ENCODE data around the gene ATP6V0D1.

Gene ATP6V0D1

GRCh38 chr16:67483731-67484525 lies 3.0 kb upstream of the ATP6V0D1 start:
- H3K27ac ChIP-seq = no peak overlapping the region
- no peaks in the 10 kb centered on the region for H3K9me3 ChIP-seq (ENCODE audit: low read depth, low read length)
- DNase-seq (ENCODE audit: low read depth, low spot score) = no peak
- no peaks in the 10 kb centered on the region for H3K36me3 ChIP-seq (ENCODE audit: insufficient read depth, low read length)
- no peak overlapping the region for H3K9ac ChIP-seq (ENCODE audit: insufficient read length)
- no peak overlapping the region for H3K4me3 ChIP-seq
- no peak for TF ChIP-seq POLR2AphosphoS5 (IDR thresholded peaks at IDR 0.05; ENCODE audit: borderline replicate concordance, low read depth, low read length)

- H3K9me3 ChIP-seq (ENCODE audit: low read depth, low read length) = no peaks in the 10 kb centered on the region
- H3K27ac ChIP-seq = no peak within 1 kb of the TSS
- peak within 1 kb of the TSS; percentile 85 for H3K9ac ChIP-seq (ENCODE audit: insufficient read length)
Measured at GRCh38 chr16:67483150-67483549, 2.2 kb upstream of the ATP6V0D1 start, which contains the start of gene AGRP. Gene AGRP (minus strand): TSS chr16:67483547. CDS start chr16:67483398, 149 bp downstream.

GRCh38 chr16:67482233-67482924 lies 1.4 kb upstream of the ATP6V0D1 start:
- H3K4me3 ChIP-seq = peak overlapping the region; percentile 86

More at GRCh38 chr16:67483150-67483549, 2.2 kb upstream of the ATP6V0D1 start, which contains the start of gene AGRP:
- Histone ChIP-seq H3K36me3 (ENCODE audit: insufficient read depth, low read length) (no peaks in the 10 kb centered on the region), H3K4me3 (no peak within 1 kb of the TSS)
- no peak for DNase-seq (ENCODE audit: low read depth, low spot score)
- TF ChIP-seq POLR2AphosphoS5 (IDR thresholded peaks at IDR 0.05; ENCODE audit: borderline replicate concordance, low read depth, low read length) (no peak), EZH2 (IDR thresholded peaks at IDR 0.05) (no peak), FOXP2 (optimal IDR thresholded peaks at IDR 0.05; ENCODE audit: control extremely low read depth, extremely low read length, insufficient read depth) (no peak)

GRCh38 chr16:67481561-67482232 lies 740 bp upstream of the ATP6V0D1 start:
- TF ChIP-seq POLR2AphosphoS5 (IDR thresholded peaks at IDR 0.05; ENCODE audit: borderline replicate concordance, low read depth, low read length) (no peak), EZH2 (IDR thresholded peaks at IDR 0.05) (no peak), FOXP2 (optimal IDR thresholded peaks at IDR 0.05; ENCODE audit: control extremely low read depth, extremely low read length, insufficient read depth) (no peak)
- peak overlapping the region; percentile 60; the same call in 1 of the 2 replicates for H3K27ac ChIP-seq
- no peaks in the 10 kb centered on the region for H3K36me3 ChIP-seq (ENCODE audit: insufficient read depth, low read length)
- H3K4me3 ChIP-seq = peak overlapping the region; percentile 86
- H3K9ac ChIP-seq (ENCODE audit: insufficient read length) = peak overlapping the region; percentile 85
- no peaks in the 10 kb centered on the region for H3K9me3 ChIP-seq (ENCODE audit: low read depth, low read length)
- DNase-seq (ENCODE audit: low read depth, low spot score) = no peak

More at GRCh38 chr16:67482233-67482924, 1.4 kb upstream of the ATP6V0D1 start:
- Histone ChIP-seq H3K9ac (ENCODE audit: insufficient read length) (peak overlapping the region; percentile 85), H3K36me3 (ENCODE audit: insufficient read depth, low read length) (no peaks in the 10 kb centered on the region), H3K27ac (peak overlapping the region; percentile 42; the same call in 1 of the 2 replicates), H3K9me3 (ENCODE audit: low read depth, low read length) (no peaks in the 10 kb centered on the region)
- DNase-seq (ENCODE audit: low read depth, low spot score) = no peak
- TF ChIP-seq FOXP2 (optimal IDR thresholded peaks at IDR 0.05; ENCODE audit: control extremely low read depth, extremely low read length, insufficient read depth) (no peak), EZH2 (IDR thresholded peaks at IDR 0.05) (no peak)

GRCh38 chr16:67477960-67478554 lies 2.9 kb downstream of the ATP6V0D1 start:
- Histone ChIP-seq H3K9me3 (ENCODE audit: low read depth, low read length) (no peaks in the 10 kb centered on the region), H3K4me3 (no peak overlapping the region), H3K27ac (no peak overlapping the region), H3K9ac (ENCODE audit: insufficient read length) (no peak overlapping the region), H3K36me3 (ENCODE audit: insufficient read depth, low read length) (no peaks in the 10 kb centered on the region)
- no peak for TF ChIP-seq FOXP2 (optimal IDR thresholded peaks at IDR 0.05; ENCODE audit: control extremely low read depth, extremely low read length, insufficient read depth)
- TF ChIP-seq EZH2 (IDR thresholded peaks at IDR 0.05) = no peak
- no peak for TF ChIP-seq POLR2AphosphoS5 (IDR thresholded peaks at IDR 0.05; ENCODE audit: borderline replicate concordance, low read depth, low read length)
- no peak for DNase-seq (ENCODE audit: low read depth, low spot score)

GRCh38 chr16:67474551-67475455 lies 6.2 kb downstream of the ATP6V0D1 start:
- TF ChIP-seq POLR2AphosphoS5 (IDR thresholded peaks at IDR 0.05; ENCODE audit: borderline replicate concordance, low read depth, low read length) (no peak), EZH2 (IDR thresholded peaks at IDR 0.05) (no peak), FOXP2 (optimal IDR thresholded peaks at IDR 0.05; ENCODE audit: control extremely low read depth, extremely low read length, insufficient read depth) (no peak)
- H3K9ac ChIP-seq (ENCODE audit: insufficient read length) = no peak overlapping the region
- H3K9me3 ChIP-seq (ENCODE audit: low read depth, low read length) = no peaks in the 10 kb centered on the region
- no peak overlapping the region for H3K4me3 ChIP-seq
- no peaks in the 10 kb centered on the region for H3K36me3 ChIP-seq (ENCODE audit: insufficient read depth, low read length)
- DNase-seq (ENCODE audit: low read depth, low spot score) = no peak
- H3K27ac ChIP-seq = no peak overlapping the region

- H3K4me3 ChIP-seq = no peak overlapping the region
- TF ChIP-seq EZH2 (IDR thresholded peaks at IDR 0.05) (no peak), FOXP2 (optimal IDR thresholded peaks at IDR 0.05; ENCODE audit: control extremely low read depth, extremely low read length, insufficient read depth) (no peak), POLR2AphosphoS5 (IDR thresholded peaks at IDR 0.05; ENCODE audit: borderline replicate concordance, low read depth, low read length) (no peak)
- H3K27ac ChIP-seq = no peak overlapping the region
- no peaks in the 10 kb centered on the region for H3K9me3 ChIP-seq (ENCODE audit: low read depth, low read length)
- H3K36me3 ChIP-seq (ENCODE audit: insufficient read depth, low read length) = no peaks in the 10 kb centered on the region
- no peak overlapping the region for H3K9ac ChIP-seq (ENCODE audit: insufficient read length)
- no peak for DNase-seq (ENCODE audit: low read depth, low spot score)
Measured at GRCh38 chr16:67471758-67472384, 9.1 kb downstream of the ATP6V0D1 start.
